K562 (cell line): ENCODE measurements around the gene SLC35F5. TPM values are rescaled to one million over a fixed set of nuclear protein-coding genes. Genes with fewer than 3 reads are reported as not detected.

Experiments used
- ATAC-seq: fragments of 200-7000 bp; cut with Tn5 transposase; 3 replicates; pipeline ENCODE4 v1.9.1; 2020; ENCODE audit warnings: moderate library complexity
- BruUV-seq: library from RNA; stranded (reverse); fragments of 400-500 nt; replicated peaks from 2 replicates; lab custom pipeline; 2021; lab: Mats Ljungman, UMichigan
- CTCF ChIA-PET: fragments of 300-600 bp; formaldehyde crosslinking; extraction: SDS; loops from one replicate; lab custom pipeline; 2021; ENCODE audit warnings: low intra/inter-chr PET ratio; lab: Yijun Ruan, JAX
- POLR2A ChIA-PET: fragments of 300-600, 350-650 bp; sonication (Branson Sonifier 250); formaldehyde crosslinking; extraction: SDS; loops from one replicate; lab custom pipeline; 2021; ENCODE audit warnings: antibody characterized with exemption, inconsistent platforms; lab: Yijun Ruan, JAX
- DNase-seq, 4 experiments: peaks; one replicate each; pipeline versions ENCODE4 v3.0.0 to v3.0.0-alpha.2; 2011 to 2018; ENCODE audit warnings: low spot score in 3 of 4, mixed read lengths in 3 of 4; ENCODE audit errors: extremely low read depth in 1 of 4
- FAIRE-seq: peaks from 2 replicates; lab custom pipeline; 2011; peaks lifted over from hg19 to GRCh38; lab: Jason Lieb, UNC
- H2AFZ ChIP-seq: 2 replicates; pipeline ENCODE4 v1.6.0; 2011; ENCODE audit warnings: low read depth, low read length, control low read depth, inconsistent platforms
- H3K27ac ChIP-seq: fragments of 200-600 bp; 3 replicates; pipeline ENCODE4 v1.8.0; 2011; ENCODE audit warnings: low read depth, mild to moderate bottlenecking, control low read depth, inconsistent platforms, low read length, moderate library complexity, mixed read lengths; ENCODE audit errors: extremely low read depth
- H3K27me3 ChIP-seq, 2 experiments: fragments of 300-600 bp in 1 of 2; 2 replicates in 1 of 2; 3 replicates in 1 of 2; pipeline versions ENCODE4 v1.6.0 to v1.8.0; 2011; ENCODE audit warnings: inconsistent platforms in 2 of 2, low read length in 2 of 2, mild to moderate bottlenecking in 1 of 2, mixed read lengths in 1 of 2, moderate library complexity in 1 of 2; ENCODE audit not compliant: control insufficient read depth in 2 of 2, insufficient read depth in 2 of 2
- H3K36me3 ChIP-seq: fragments of 300-600 bp; 3 replicates; pipeline ENCODE4 v1.8.0; 2011; ENCODE audit warnings: mild to moderate bottlenecking, low read length, inconsistent platforms; ENCODE audit not compliant: control insufficient read depth, insufficient read depth
- H3K4me1 ChIP-seq, 2 experiments: fragments of 200-600 bp in 1 of 2; replicated peaks in 1 of 2; 2 replicates in 1 of 2; 3 replicates in 1 of 2; pipeline versions ENCODE4 v1.5.1 to v1.8.0; 2011; ENCODE audit warnings: inconsistent platforms in 2 of 2, low read length in 2 of 2, mild to moderate bottlenecking in 1 of 2, mixed read lengths in 1 of 2, moderate library complexity in 1 of 2; ENCODE audit not compliant: control insufficient read depth in 2 of 2, insufficient read depth in 2 of 2
- H3K4me2 ChIP-seq: 2 replicates; pipeline ENCODE4 v1.6.1; 2011; ENCODE audit warnings: low read length, control low read depth, inconsistent platforms, mixed read lengths; ENCODE audit not compliant: insufficient read depth
- H3K4me3 ChIP-seq: fragments of 200-600 bp; sonication (generic), shearing (Covaris generic); 2 replicates; pipeline ENCODE4 v1.5.1; 2016; ENCODE audit warnings: control low read depth, inconsistent platforms
- H3K79me2 ChIP-seq: fragments of 200-600 bp; 3 replicates; pipeline ENCODE4 v1.8.0; 2011; ENCODE audit warnings: low read length, inconsistent platforms; ENCODE audit not compliant: control insufficient read depth, insufficient read depth
- H3K9ac ChIP-seq, 2 experiments: 2 replicates each; pipeline versions ENCODE4 v1.6.0 to v1.6.1; 2011; ENCODE audit warnings: low read depth in 2 of 2, low read length in 2 of 2, control low read depth in 1 of 2, inconsistent platforms in 1 of 2, mild to moderate bottlenecking in 1 of 2, mixed read lengths in 1 of 2; ENCODE audit not compliant: insufficient read depth in 1 of 2
- H3K9me1 ChIP-seq: one replicate; pipeline ENCODE4 v1.6.0; 2011; ENCODE audit warnings: inconsistent platforms, mild to moderate bottlenecking, low read length, moderate library complexity; ENCODE audit not compliant: control insufficient read depth, insufficient read depth
- H3K9me3 ChIP-seq: replicated peaks from 2 replicates; pipeline ENCODE4 v1.5.1; 2011; ENCODE audit warnings: low read depth, low read length, inconsistent platforms; ENCODE audit not compliant: control insufficient read depth, insufficient read depth
- H4K20me1 ChIP-seq: replicated peaks from 2 replicates; pipeline ENCODE4 v1.6.1; 2011; ENCODE audit warnings: low read length, inconsistent platforms, mixed read lengths; ENCODE audit not compliant: control insufficient read depth, insufficient read depth
- FOSL1 ChIP-seq: fragments of 200-800 bp; sonication (Bioruptor generic); conservative IDR thresholded peaks from 2 replicates; pipeline ENCODE4 v1.6.1; 2016; ENCODE audit warnings: missing genetic modification characterization, missing compliant biosample characterization
- MYC ChIP-seq, 2 experiments: fragments of 250-450 bp in 1 of 2; sonication (Bioruptor Pico) in 1 of 2; IDR thresholded peaks; 2 replicates each; pipeline versions ENCODE4 v1.5.1 to v1.6.1; 2012 to 2021; ENCODE audit warnings: low read depth in 2 of 2, borderline replicate concordance in 1 of 2, improper control_type of control experiment in 1 of 2, low read length in 1 of 2, mild to moderate bottlenecking in 1 of 2, moderate library complexity in 1 of 2
- PTTG1 ChIP-seq: fragments of 450-650 bp; IDR thresholded peaks from 2 replicates; pipeline ENCODE4 v1.6.1; 2016; ENCODE audit warnings: low read depth, mild to moderate bottlenecking, missing genetic modification characterization, missing compliant biosample characterization
- ZBTB12 ChIP-seq: fragments of 250-450 bp; sonication (Bioruptor Pico); IDR thresholded peaks from 2 replicates; pipeline ENCODE4 v1.4.0; 2020
- WGBS: fragments of 100-300 bp; shearing (Covaris generic); methylation state at CpG from one replicate; pipeline ENCODE4 v1.1.6; 2016; ENCODE audit warnings: low coverage, mixed read lengths; ENCODE audit not compliant: insufficient coverage; ENCODE audit errors: missing lambda C conversion rate; 5-methylcytosine and 5-hydroxymethylcytosine counted together
- in situ Hi-C: fragments of 300-500 bp; cut with MboI; formaldehyde crosslinking; loops from 4 replicates; pipeline ENCODE4 v1.15.0; 2018; ENCODE audit warnings: inconsistent platforms, mixed read lengths
- intact Hi-C: fragments of 100-400 bp; cut with micrococcal nuclease; formaldehyde crosslinking; loops from 2 replicates; pipeline ENCODE4 v1.14.2; 2022
- polyA plus RNA-seq, 8 experiments: library from polyadenylated mRNA; depleted of rRNA in 4 of 8; stranded (reverse) in 5 of 8; unstranded in 3 of 8; fragments of >200 nt; fragmentation: Nextera tagmentation in 2 of 8; fragmentation: Illumina TruSeq in 1 of 8; extraction: Ambion mirVana in 2 of 8; extraction: Trizol in 1 of 8; gene quantifications; 2 replicates each; pipeline versions ENCODE4 v1.2.1 to v1.2.3, GENCODE V29; 2011 to 2014; ENCODE audit warnings: inconsistent platforms in 1 of 8, missing spikeins in 1 of 8
- total RNA-seq, 7 experiments: library from RNA; depleted of rRNA in 6 of 7; stranded (reverse); fragments of >200 nt in 6 of 7; fragmentation: Illumina TruSeq in 2 of 7; extraction: Trizol in 2 of 7; gene quantifications; 2 replicates each; pipeline versions ENCODE4 v1.2.1 to v1.2.3, GENCODE V29; 2011 to 2021; ENCODE audit warnings: low replicate concordance in 1 of 7

SLC35F5 gene
- total and polyA plus RNA-seq, 9 of the 15 experiments (the other 6 are each of a cell fraction or from before 2014, with no cell fraction given): 4.9 to 50.7 (median 30.5) TPM

- ChIA-PET POLR2A (interaction anchor here (0.6 to 1.0 kb wide), 2 partner anchors 10 to 26 kb away, joined by 3 read pairs; no protein-coding TSS in a partner anchor), CTCF (no interaction called here)
- H3K79me2 ChIP-seq: no peaks in the 10 kb centered on the region
- no peak overlapping the region for H3K9ac ChIP-seq
- intact Hi-C loops: no loop called here
- no peak for TF ChIP-seq ZBTB12
- no peak for TF ChIP-seq PTTG1 (tag)
- no peak for TF ChIP-seq MYC (IDR thresholded peaks at IDR 0.05; ENCODE audit: low read depth, low read length)
- no peak for TF ChIP-seq MYC (CRISPR knock-in tag; IDR thresholded peaks at IDR 0.05; ENCODE audit: borderline replicate concordance, low read depth)
- peak; percentile 24; the same call in 1 of the 2 replicates for TF ChIP-seq FOSL1 (tag)
- ATAC-seq (no peak; the same call in 2 of the 3 replicates), FAIRE-seq (peak; percentile 65), DNase-seq (no peak)
- no peak overlapping the region for H3K27ac ChIP-seq
- H3K27me3 ChIP-seq: no peaks in the 10 kb centered on the region
- 24% methylated on average over 8 of the region's 8 CpGs for WGBS
- H4K20me1 ChIP-seq: no peaks in the 10 kb centered on the region
- no peaks in the 10 kb centered on the region for H3K9me3 ChIP-seq
- no peak overlapping the region for H3K4me3 ChIP-seq
- BruUV-seq: no TSS peak
- H2AFZ ChIP-seq: peak overlapping the region; percentile 29
- H3K9me1 ChIP-seq: no peaks in the 10 kb centered on the region
- in situ Hi-C loops: no loop called here
- H3K4me2 ChIP-seq: no peak overlapping the region; the same call in 1 of the 2 replicates
- H3K4me1 ChIP-seq: no peaks in the 10 kb centered on the region; a peak in 1 of 5 replicates
- H3K36me3 ChIP-seq: no peaks in the 10 kb centered on the region
Measured at GRCh38 chr2:113685471-113685870, 71.0 kb downstream of the SLC35F5 start.
